GM12864 (cell line): ENCODE measurements around the gene SLC6A20.

Source experiments
- DNase-seq: peaks from one replicate; pipeline ENCODE4 v3.0.0-alpha.2; 2011; ENCODE audit warnings: low read depth
- H3K4me3 ChIP-seq: 2 replicates; pipeline ENCODE4 v1.5.1; 2011; ENCODE audit warnings: mild to moderate bottlenecking, low read depth, low read length, control low read depth
- TF ChIP-seq, protein P1 (sequence below): IDR thresholded peaks from 2 replicates; pipeline ENCODE4 v1.5.1; 2011; ENCODE audit warnings: low read depth, mild to moderate bottlenecking, moderate library complexity, low read length, control low read depth, inconsistent platforms; ENCODE audit errors: missing control alignments

The SLC6A20 gene, protein sequence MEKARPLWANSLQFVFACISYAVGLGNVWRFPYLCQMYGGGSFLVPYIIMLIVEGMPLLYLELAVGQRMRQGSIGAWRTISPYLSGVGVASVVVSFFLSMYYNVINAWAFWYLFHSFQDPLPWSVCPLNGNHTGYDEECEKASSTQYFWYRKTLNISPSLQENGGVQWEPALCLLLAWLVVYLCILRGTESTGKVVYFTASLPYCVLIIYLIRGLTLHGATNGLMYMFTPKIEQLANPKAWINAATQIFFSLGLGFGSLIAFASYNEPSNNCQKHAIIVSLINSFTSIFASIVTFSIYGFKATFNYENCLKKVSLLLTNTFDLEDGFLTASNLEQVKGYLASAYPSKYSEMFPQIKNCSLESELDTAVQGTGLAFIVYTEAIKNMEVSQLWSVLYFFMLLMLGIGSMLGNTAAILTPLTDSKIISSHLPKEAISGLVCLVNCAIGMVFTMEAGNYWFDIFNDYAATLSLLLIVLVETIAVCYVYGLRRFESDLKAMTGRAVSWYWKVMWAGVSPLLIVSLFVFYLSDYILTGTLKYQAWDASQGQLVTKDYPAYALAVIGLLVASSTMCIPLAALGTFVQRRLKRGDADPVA

DNA sequence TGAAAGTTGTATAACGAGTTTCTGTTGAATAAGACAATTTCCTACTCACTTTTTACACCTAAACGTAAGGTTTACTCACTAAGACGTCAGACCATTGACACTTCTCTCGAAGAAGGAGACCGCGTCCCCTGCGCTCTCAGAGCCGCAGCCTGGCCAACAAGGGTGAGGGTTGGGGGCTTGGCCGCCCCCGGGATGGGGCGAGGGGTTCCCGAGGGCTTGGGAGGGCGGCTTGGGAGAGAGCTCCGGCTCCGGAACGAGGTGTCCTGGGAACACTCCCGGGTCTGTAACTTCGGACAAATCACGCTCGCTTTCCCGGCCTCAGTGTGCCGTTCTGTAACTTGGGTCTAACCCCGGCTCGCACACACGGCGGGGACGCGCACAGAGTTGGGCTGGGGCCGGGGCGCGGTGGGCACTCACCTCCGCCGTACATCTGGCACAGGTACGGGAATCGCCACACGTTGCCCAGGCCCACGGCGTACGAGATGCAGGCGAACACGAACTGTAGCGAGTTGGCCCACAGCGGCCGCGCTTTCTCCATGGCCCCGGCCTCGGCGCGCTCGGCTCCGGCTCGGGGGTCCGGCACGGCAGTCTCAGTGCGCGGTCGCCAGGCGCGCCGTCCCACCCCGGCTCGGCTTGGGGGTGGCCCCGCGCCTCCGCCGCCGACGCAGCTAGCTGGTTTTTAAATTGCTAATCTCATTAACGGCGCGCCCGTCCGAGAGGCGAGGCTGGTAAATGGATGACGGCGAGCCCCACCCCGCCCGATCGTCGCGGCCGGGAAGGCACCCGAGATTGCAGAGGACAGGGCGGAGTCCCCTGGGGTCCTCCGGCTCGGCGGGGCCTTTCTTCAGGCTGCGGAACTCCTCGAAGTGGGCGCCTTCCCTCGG is at the start of gene SLC6A20:
SLC6A20 (minus strand) TSS at position 655 of the 884 bp plus-strand sequence; CDS start at position 538, 117 bp downstream.
- H3K4me3 ChIP-seq, result peak within 1 kb of the TSS; percentile 1; the same call in 1 of the 2 replicates
- TF ChIP-seq, protein P1, sequence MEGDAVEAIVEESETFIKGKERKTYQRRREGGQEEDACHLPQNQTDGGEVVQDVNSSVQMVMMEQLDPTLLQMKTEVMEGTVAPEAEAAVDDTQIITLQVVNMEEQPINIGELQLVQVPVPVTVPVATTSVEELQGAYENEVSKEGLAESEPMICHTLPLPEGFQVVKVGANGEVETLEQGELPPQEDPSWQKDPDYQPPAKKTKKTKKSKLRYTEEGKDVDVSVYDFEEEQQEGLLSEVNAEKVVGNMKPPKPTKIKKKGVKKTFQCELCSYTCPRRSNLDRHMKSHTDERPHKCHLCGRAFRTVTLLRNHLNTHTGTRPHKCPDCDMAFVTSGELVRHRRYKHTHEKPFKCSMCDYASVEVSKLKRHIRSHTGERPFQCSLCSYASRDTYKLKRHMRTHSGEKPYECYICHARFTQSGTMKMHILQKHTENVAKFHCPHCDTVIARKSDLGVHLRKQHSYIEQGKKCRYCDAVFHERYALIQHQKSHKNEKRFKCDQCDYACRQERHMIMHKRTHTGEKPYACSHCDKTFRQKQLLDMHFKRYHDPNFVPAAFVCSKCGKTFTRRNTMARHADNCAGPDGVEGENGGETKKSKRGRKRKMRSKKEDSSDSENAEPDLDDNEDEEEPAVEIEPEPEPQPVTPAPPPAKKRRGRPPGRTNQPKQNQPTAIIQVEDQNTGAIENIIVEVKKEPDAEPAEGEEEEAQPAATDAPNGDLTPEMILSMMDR, result no peak
- no peak for DNase-seq

DNA sequence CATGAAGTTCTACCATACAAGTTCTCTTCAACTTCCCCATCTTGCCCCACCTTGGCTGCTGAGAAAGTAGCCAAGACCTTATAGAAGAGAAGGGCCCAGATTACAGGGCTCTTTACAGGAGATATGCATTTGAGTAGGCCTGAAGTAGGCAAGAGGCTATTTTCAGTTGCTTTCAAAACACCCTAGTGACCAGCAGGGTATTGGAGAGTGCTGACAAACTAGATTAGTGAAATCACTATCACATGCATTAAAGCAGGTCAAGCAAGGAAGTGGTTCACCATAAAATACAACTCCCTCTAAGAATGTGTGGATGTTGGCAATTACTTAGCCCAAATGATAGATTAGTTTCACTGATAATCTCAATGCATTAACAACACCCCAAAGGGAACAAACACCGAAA is 48.3 kb upstream of the SLC6A20 start:
- TF ChIP-seq, protein P1, result no peak
- DNase-seq, result no peak
- H3K4me3 ChIP-seq, result no peak overlapping the region

DNA sequence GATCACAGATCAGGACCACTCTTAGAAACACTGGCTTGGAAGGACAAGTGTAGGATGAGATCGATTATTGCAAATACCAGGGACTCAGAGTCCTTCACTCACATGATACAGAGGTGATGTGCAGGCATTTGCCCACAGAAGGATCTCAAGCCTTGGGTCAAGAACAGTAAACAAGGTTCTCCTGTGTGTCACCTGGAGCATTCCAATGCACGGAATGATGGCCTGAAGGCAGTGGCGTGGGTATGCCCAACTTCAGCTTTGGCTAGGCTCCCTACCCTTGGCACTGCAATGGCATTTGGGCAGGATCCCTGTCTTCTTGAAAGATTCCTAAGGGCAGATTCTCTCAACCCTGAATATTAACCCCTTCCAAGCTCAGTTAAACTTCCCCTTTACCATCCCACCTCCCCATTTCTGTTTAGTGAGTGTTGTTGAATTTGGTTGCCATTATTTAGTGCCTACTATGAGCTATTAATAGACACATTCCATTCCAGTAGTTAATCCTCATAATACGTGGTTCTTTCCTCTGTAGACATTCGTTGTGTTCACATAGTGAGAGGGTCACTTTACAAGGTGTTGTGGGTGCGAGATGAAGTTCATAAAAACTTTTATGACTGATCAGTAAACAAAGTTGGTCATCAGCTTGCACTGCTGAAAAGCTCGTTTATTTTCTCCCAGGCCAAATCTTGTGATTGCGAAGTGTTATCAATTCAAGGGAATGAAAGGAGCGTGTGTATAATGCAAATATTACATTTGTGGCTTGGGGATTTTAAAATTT is 46.7 kb upstream of the SLC6A20 start:
- no peak for DNase-seq
- H3K4me3 ChIP-seq, result no peak overlapping the region
- TF ChIP-seq, protein P1, result no peak

DNA sequence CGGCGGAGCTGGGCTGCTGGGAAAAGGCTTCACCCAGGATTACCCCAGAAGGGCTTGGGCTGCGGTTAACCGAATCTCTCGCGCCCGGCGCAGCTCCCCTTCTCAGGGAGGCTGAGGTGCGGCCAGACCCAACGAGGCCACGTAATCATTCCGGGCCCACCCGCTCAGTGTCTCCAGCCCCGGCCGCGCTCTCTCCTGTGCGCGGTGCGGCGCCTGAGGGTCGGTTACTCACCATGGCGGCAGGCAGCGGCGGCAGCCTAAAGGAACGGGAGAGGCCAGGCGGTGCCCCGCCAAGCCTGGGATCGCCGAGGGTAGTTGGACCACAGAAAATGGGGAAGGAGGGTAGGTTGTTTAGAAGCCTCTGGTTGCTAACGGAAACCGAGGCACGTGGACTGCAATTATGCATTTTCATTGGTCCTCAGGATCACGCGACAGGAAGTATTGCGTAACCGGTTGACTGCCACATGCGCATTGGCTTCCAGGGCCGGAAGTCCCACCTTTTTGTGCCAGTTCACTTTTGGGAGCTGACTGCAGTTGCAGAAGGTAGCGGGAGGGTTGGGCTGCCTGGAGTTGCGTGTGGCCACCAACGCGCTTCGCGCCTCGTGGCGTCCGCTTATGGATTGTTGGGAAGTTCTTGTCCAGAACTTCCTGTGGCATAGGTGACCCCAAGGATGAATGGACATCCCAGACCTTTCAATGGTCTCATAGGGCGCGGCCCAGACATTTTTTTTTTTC is 45.6 kb upstream of the SLC6A20 start, which contains the start of gene LZTFL1:
LZTFL1 (minus strand) TSS at position 363 of the 735 bp plus-strand sequence; CDS start at position 235, 128 bp downstream.
- H3K4me3 ChIP-seq, result peak within 1 kb of the TSS; percentile 60
- TF ChIP-seq, protein P1, result no peak
- DNase-seq, result peak; percentile 93

DNA sequence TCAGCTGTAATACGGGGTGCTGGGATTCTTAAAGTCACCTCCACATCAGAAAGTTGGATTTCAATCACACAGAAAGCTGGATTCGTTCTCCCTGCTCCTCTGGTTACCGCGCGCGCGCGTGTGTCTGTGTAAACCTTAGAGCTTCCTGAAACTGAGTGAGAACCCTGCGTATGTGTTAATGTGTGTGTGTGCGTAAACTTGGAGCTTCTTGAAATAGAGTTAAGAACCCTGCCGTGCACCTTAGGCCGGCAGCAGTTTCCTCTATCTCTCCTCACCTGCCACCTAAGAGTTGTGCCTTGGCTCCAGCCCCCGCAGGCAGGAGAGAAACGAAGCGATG is 45.1 kb upstream of the SLC6A20 start:
- DNase-seq, result no peak
- peak overlapping the region; percentile 60 for H3K4me3 ChIP-seq
- TF ChIP-seq, protein P1, result no peak
